Parathyroid adenoma (tissue), 2 donors: ENCODE results near the gene MEPE.

Experiments used
- H2AFZ ChIP-seq: fragments of 300-600 bp; sonication (generic); one replicate; pipeline ENCODE4 v1.7.0; 2017; ENCODE audit warnings: antibody characterized with exemption, mild to moderate bottlenecking
- H3K27ac ChIP-seq: fragments of 300-600 bp; sonication (generic); one replicate; pipeline ENCODE4 v1.7.0; 2017
- H3K27me3 ChIP-seq: fragments of 300-600 bp; sonication (generic); one replicate; pipeline ENCODE4 v1.7.0; 2017; ENCODE audit warnings: low read length; ENCODE audit not compliant: control insufficient read depth, insufficient read depth
- H3K36me3 ChIP-seq: fragments of 300-600 bp; sonication (generic); one replicate; pipeline ENCODE4 v1.7.0; 2017; ENCODE audit warnings: low read length; ENCODE audit not compliant: control insufficient read depth, insufficient read depth
- H3K4me1 ChIP-seq: fragments of 300-600 bp; sonication (generic); one replicate; pipeline ENCODE4 v1.7.0; 2017; ENCODE audit warnings: control low read depth
- H3K4me2 ChIP-seq: fragments of 300-600 bp; sonication (generic); one replicate; pipeline ENCODE4 v1.7.0; 2017; ENCODE audit warnings: low read length
- H3K4me3 ChIP-seq: fragments of 300-600 bp; sonication (generic); one replicate; pipeline ENCODE4 v1.7.0; 2017; ENCODE audit warnings: low read depth, low read length
- H3K79me2 ChIP-seq: fragments of 300-600 bp; sonication (generic); one replicate; pipeline ENCODE4 v1.7.0; 2017; ENCODE audit warnings: control low read depth
- H3K9ac ChIP-seq: fragments of 300-600 bp; sonication (generic); one replicate; pipeline ENCODE4 v1.7.0; 2017; ENCODE audit warnings: mild to moderate bottlenecking
- H3K9me3 ChIP-seq: fragments of 300-600 bp; sonication (generic); one replicate; pipeline ENCODE4 v1.7.0; 2017; ENCODE audit warnings: low read length; ENCODE audit not compliant: control insufficient read depth
- TF ChIP-seq, protein P1 (sequence below): fragments of 300-600 bp; sonication (generic); IDR thresholded peaks from one replicate; pipeline ENCODE4 v1.7.0; 2017; ENCODE audit warnings: antibody characterized with exemption, mild to moderate bottlenecking
- donor health status: primary hyperparathyroidism.

The MEPE gene

DNA sequence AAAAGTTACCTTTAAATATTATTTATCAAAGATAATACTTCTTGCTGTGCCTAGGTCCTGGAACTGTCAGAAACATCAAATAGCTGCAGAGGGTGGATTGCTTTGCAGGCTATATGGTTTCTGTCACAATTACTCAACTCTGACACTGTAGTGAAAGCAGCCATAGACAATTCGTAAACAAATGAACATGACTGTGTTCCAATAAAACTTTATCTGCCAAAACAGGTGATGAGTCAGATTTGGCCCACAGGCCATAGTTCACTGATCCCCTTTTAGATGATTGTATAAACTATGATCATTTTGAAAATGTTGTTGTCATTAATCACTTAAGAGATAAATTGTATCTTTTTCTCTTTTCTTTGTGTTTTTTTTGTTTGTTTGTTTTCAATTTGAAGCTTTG lies 8.4 kb upstream of the MEPE start:
- Histone ChIP-seq H3K4me3 (no peak overlapping the region), H3K4me2 (no peak overlapping the region), H3K36me3 (no peaks in the 10 kb centered on the region), H3K27ac (no peak overlapping the region), H3K27me3 (no peaks in the 10 kb centered on the region), H3K4me1 (no peaks in the 10 kb centered on the region), H3K79me2 (no peaks in the 10 kb centered on the region), H3K9me3 (no peaks in the 10 kb centered on the region), H3K9ac (no peak overlapping the region), H2AFZ (no peak overlapping the region)
- TF ChIP-seq, protein P1, sequence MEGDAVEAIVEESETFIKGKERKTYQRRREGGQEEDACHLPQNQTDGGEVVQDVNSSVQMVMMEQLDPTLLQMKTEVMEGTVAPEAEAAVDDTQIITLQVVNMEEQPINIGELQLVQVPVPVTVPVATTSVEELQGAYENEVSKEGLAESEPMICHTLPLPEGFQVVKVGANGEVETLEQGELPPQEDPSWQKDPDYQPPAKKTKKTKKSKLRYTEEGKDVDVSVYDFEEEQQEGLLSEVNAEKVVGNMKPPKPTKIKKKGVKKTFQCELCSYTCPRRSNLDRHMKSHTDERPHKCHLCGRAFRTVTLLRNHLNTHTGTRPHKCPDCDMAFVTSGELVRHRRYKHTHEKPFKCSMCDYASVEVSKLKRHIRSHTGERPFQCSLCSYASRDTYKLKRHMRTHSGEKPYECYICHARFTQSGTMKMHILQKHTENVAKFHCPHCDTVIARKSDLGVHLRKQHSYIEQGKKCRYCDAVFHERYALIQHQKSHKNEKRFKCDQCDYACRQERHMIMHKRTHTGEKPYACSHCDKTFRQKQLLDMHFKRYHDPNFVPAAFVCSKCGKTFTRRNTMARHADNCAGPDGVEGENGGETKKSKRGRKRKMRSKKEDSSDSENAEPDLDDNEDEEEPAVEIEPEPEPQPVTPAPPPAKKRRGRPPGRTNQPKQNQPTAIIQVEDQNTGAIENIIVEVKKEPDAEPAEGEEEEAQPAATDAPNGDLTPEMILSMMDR = no peak

DNA sequence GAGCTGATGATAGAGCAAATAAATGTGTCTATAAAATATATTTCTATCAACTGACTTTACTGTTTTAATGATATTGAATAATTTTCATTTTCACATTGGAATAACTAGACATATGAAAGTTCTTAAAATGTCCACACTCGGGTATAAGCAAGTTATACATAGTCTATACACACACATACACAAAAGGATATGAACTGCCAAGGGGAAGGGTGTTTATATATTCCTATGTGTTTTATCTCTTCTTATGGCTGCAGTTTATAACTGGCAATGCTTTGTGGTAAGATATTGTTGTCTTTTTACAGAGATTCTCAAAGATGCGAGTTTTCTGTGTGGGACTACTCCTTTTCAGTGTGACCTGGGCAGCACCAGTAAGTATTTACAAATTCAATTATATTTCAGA lies 1.6 kb downstream of the MEPE start:
- Histone ChIP-seq H3K27ac (no peak overlapping the region), H3K4me1 (no peaks in the 10 kb centered on the region), H3K9ac (no peak overlapping the region), H3K36me3 (no peaks in the 10 kb centered on the region), H3K4me2 (no peak overlapping the region), H2AFZ (no peak overlapping the region), H3K27me3 (no peaks in the 10 kb centered on the region), H3K9me3 (no peaks in the 10 kb centered on the region), H3K79me2 (no peaks in the 10 kb centered on the region), H3K4me3 (no peak overlapping the region)
- TF ChIP-seq, protein P1 = no peak

DNA sequence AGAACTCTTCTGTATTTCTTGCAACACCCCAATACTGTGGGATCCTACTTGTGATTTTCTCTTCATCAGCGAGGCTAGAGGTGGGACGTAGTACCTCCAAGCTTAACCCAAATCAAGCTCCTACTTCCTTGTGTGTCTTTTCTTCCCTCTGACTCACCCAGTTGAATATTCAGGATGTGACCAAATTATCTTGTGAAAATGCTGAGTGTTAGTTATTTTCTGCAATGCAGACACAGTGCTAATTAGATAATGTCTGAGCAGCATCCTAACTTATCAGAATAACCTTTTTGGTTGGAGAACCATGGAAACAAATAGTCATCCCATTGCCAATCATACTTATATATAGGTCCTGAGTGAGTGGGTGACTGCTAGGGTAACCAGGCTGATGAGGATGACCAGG lies 2.4 kb downstream of the MEPE start:
- TF ChIP-seq, protein P1 = no peak
- Histone ChIP-seq H3K9me3 (no peaks in the 10 kb centered on the region), H3K4me1 (no peaks in the 10 kb centered on the region), H2AFZ (no peak overlapping the region), H3K36me3 (no peaks in the 10 kb centered on the region), H3K27me3 (no peaks in the 10 kb centered on the region), H3K4me3 (no peak overlapping the region), H3K4me2 (no peak overlapping the region), H3K9ac (no peak overlapping the region), H3K79me2 (no peaks in the 10 kb centered on the region), H3K27ac (no peak overlapping the region)

DNA sequence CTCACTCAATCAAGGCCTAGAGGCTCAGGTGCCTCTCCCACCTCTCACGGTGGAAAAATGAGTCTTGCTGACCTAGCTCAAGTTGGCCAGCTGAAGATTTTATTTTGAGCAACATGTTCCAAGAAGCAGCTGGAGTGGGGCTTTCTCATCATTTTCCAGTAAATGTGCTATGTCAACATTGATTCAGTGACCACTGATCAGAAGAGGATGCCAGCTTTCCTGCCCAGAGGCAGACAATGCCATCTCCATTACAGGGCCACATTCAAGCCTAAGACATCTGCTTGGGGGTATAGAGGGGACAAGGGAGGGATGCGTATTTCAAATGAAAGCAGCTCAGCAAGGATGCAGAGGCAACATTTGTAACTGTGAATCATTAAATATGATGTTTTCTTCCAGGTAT lies 3.0 kb downstream of the MEPE start:
- no peak overlapping the region for H3K9ac ChIP-seq
- H2AFZ ChIP-seq = no peak overlapping the region
- TF ChIP-seq, protein P1 = no peak
- no peak overlapping the region for H3K27ac ChIP-seq
- H3K4me1 ChIP-seq = no peaks in the 10 kb centered on the region
- H3K9me3 ChIP-seq = no peaks in the 10 kb centered on the region
- no peak overlapping the region for H3K4me3 ChIP-seq
- no peak overlapping the region for H3K4me2 ChIP-seq
- H3K36me3 ChIP-seq = no peaks in the 10 kb centered on the region
- H3K79me2 ChIP-seq = no peaks in the 10 kb centered on the region
- no peaks in the 10 kb centered on the region for H3K27me3 ChIP-seq

DNA sequence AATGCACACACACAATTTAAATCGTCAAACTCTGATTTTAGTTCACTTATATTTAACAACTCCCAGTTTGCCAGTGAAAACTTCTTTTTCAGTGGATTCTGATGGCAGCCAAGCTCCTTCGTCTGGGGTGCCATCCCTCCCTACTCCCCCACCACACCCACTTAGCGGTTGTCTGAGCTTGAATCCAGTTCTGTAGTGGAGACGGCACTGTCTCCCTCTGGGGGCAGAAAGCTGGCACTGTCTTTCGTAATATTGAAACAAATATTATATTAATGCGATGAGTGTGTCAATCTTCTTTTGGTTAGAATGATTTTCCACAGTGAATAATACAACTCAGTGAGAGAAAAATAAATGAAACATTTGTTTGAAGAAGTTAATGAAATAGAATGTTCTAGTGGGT lies 5.4 kb downstream of the MEPE start:
- Histone ChIP-seq H3K9me3 (no peaks in the 10 kb centered on the region), H3K4me3 (no peak overlapping the region), H3K9ac (no peak overlapping the region), H3K27me3 (no peaks in the 10 kb centered on the region), H3K36me3 (no peaks in the 10 kb centered on the region), H3K4me1 (no peaks in the 10 kb centered on the region), H3K4me2 (no peak overlapping the region), H2AFZ (no peak overlapping the region), H3K27ac (no peak overlapping the region), H3K79me2 (no peaks in the 10 kb centered on the region)
- TF ChIP-seq, protein P1 = no peak
